ENCODE measurements around the gene DYSF.

The DYSF gene

GRCh38 chr2:71550801-71551630 lies 97.7 kb downstream of the DYSF start:
- TF ChIP-seq, protein P1, sequence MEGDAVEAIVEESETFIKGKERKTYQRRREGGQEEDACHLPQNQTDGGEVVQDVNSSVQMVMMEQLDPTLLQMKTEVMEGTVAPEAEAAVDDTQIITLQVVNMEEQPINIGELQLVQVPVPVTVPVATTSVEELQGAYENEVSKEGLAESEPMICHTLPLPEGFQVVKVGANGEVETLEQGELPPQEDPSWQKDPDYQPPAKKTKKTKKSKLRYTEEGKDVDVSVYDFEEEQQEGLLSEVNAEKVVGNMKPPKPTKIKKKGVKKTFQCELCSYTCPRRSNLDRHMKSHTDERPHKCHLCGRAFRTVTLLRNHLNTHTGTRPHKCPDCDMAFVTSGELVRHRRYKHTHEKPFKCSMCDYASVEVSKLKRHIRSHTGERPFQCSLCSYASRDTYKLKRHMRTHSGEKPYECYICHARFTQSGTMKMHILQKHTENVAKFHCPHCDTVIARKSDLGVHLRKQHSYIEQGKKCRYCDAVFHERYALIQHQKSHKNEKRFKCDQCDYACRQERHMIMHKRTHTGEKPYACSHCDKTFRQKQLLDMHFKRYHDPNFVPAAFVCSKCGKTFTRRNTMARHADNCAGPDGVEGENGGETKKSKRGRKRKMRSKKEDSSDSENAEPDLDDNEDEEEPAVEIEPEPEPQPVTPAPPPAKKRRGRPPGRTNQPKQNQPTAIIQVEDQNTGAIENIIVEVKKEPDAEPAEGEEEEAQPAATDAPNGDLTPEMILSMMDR (IDR thresholded peaks at IDR 0.05; ENCODE audit: borderline replicate concordance, insufficient read depth, low read depth, low read length): no peak
- H3K4me3 ChIP-seq (ENCODE audit: low read depth, low read length): no peak overlapping the region

GRCh38 chr2:71551631-71551915 lies 98.2 kb downstream of the DYSF start:
- no peak overlapping the region for H3K4me3 ChIP-seq (ENCODE audit: low read depth, low read length)
- TF ChIP-seq, protein P1 (IDR thresholded peaks at IDR 0.05; ENCODE audit: borderline replicate concordance, insufficient read depth, low read depth, low read length): no peak

DNA sequence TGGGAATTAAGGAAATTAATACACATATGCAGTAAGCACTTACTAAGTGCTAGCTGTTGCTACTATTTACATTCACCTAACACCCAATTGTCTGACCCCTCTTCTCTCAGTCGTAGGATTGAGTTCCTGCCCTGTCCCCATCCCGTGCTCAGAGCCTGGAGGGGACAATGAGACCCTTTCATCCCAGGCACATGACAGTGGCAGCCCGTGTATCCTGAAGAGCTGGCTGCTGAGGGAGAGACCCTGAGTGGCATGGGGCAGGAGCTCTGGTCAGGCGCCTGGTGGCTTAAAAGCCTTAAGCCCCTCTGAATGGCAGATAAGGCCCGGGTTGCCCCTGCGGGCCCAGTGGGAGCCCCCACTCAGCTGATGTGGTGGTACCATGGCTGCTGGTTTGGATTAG lies 99.0 kb downstream of the DYSF start:
- no peak overlapping the region for H3K4me3 ChIP-seq (ENCODE audit: low read depth, low read length)
- TF ChIP-seq, protein P1 (IDR thresholded peaks at IDR 0.05; ENCODE audit: borderline replicate concordance, insufficient read depth, low read depth, low read length): no peak

GRCh38 chr2:71552861-71553301 lies 99.5 kb downstream of the DYSF start:
- H3K4me3 ChIP-seq (ENCODE audit: low read depth, low read length): no peak overlapping the region
- TF ChIP-seq, protein P1 (IDR thresholded peaks at IDR 0.05; ENCODE audit: borderline replicate concordance, insufficient read depth, low read depth, low read length): no peak

GRCh38 chr2:71554028-71554705 lies 100.8 kb downstream of the DYSF start:
- H3K4me3 ChIP-seq (ENCODE audit: low read depth, low read length): no peak overlapping the region
- TF ChIP-seq, protein P1 (IDR thresholded peaks at IDR 0.05; ENCODE audit: borderline replicate concordance, insufficient read depth, low read depth, low read length): no peak

- no peak overlapping the region for H3K4me3 ChIP-seq (ENCODE audit: low read depth, low read length)
- TF ChIP-seq, protein P1 (IDR thresholded peaks at IDR 0.05; ENCODE audit: borderline replicate concordance, insufficient read depth, low read depth, low read length): no peak
These were observed 101.3 kb downstream of the DYSF start for GRCh38 chr2:71554706-71555056.

All from GM12875 (cell line).